Activated T-helper 2 cell treated with anti-CD3 and anti-CD28 coated beads, Interferon-gamma antibody, Interleukin-2, Interleukin-4, amounts not matched to agents 10 μg/mL and 5 μg/mL and 100 μg/mL, durations not matched to agents 14 hours and 24 hours and 36 hours (primary cell): ENCODE results near the gene THAP6. TPM values are rescaled to one million over a fixed set of nuclear protein-coding genes. Genes with fewer than 3 reads are reported as not detected.
"Not testable (repeated sequence)": the region's sequence is repeated elsewhere in the genome, so short reads cannot be mapped to it uniquely, and the experiment has no call there.

Experiments used
- DNase-seq: peaks from one replicate; pipeline ENCODE4 v3.0.0; 2021; ENCODE audit warnings: low spot score
- H3K27ac Mint-ChIP-seq: one replicate; pipeline ENCODE4 v1.8.0; 2021; ENCODE audit warnings: mixed read lengths
- H3K27me3 Mint-ChIP-seq: one replicate; pipeline ENCODE4 v1.8.0; 2021; ENCODE audit warnings: low read depth, mixed read lengths
- H3K36me3 Mint-ChIP-seq: one replicate; pipeline ENCODE4 v1.8.0; 2021; ENCODE audit warnings: low read depth, mixed read lengths
- H3K4me1 Mint-ChIP-seq: one replicate; pipeline ENCODE4 v1.8.0; 2021; ENCODE audit warnings: low read depth, mixed read lengths
- H3K4me3 Mint-ChIP-seq: one replicate; pipeline ENCODE4 v1.8.0; 2021; ENCODE audit warnings: low read depth, mild to moderate bottlenecking, moderate library complexity, mixed read lengths
- H3K9me3 Mint-ChIP-seq: one replicate; pipeline ENCODE4 v1.8.0; 2021; ENCODE audit warnings: mixed read lengths
- intact Hi-C: fragments of 100-400 bp; cut with micrococcal nuclease; formaldehyde crosslinking; loops from one replicate; pipeline ENCODE4 v1.15.1; 2023
- total RNA-seq: library from RNA; stranded (reverse); gene quantifications from 2 replicates; pipeline ENCODE4 v1.2.3, GENCODE V29; 2022

THAP6 gene
- total RNA-seq, 1 donor from 2014 or later: 18.4 TPM

DNA sequence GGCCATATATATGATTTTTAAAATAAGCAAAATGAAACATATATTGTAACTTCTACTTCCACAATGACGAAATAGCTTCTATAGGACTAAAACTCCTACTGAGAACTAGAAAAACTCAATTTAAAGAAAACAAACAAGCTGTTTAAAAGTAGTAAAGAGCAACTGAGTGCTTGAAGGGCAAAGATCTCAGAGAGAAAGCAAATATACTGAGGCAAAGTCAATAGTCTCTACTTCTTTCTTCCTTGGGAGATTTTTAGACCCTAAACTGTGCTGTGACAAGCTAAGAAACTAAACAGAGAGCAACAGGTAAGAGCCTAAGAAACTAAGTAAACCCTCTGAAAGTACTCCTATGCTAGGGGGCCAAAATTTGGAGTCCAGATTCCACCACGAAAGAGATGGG, 8.6 kb upstream of the THAP6 start:
- no peak overlapping the region for H3K27ac Mint-ChIP-seq
- DNase-seq: no peak
- no peaks in the 10 kb centered on the region for H3K27me3 Mint-ChIP-seq
- H3K4me3 Mint-ChIP-seq: no peak overlapping the region
- peaks cover 67% of the 10 kb centered on the region for H3K36me3 Mint-ChIP-seq
- H3K4me1 Mint-ChIP-seq: peaks cover 18% of the 10 kb centered on the region
- no peaks in the 10 kb centered on the region for H3K9me3 Mint-ChIP-seq
- intact Hi-C loops: no loop called here

DNA sequence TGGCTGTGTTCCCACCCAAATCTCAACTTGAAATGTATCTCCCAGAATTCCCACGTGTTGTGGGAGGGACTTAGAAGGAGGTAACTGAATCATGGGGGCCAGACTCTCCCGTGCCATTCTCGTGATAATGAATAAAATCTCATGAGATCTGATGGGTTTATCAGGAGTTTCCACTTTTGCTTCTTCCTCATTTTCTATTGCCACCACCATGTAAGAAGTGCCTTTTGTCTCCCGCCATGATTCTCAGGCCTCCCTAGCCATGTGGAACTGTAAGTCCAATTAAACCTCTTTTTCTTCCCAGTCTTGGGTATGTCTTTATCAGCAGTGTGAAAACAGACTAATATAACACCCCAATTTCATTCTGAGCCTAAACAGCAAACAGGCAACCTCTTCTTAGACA, 4.7 kb upstream of the THAP6 start:
- H3K9me3 Mint-ChIP-seq, DNase-seq, intact Hi-C loops, H3K27me3 Mint-ChIP-seq, H3K4me3 Mint-ChIP-seq, H3K27ac Mint-ChIP-seq: not testable (repeated sequence)
- peaks cover 49% of the 10 kb centered on the region for H3K36me3 Mint-ChIP-seq
- H3K4me1 Mint-ChIP-seq: peaks cover 27% of the 10 kb centered on the region

DNA sequence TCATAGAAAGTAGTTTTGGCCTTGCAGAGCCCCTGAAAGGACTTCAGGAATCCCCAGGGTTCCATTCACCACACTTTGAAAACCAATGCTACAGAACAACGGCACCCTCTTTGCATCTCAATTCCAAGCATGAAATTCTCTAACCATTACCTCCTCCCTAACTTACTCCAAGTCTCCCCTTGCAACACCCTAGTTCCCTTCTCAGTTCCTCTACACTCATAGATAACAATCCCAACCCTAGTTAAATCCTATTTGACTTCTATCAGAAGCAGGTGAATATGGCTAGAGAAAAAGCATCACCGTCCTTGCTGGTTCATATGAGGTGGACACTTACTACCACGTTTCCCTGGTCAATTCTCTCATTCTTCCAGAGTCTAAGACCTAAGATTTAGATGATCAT, 2.4 kb upstream of the THAP6 start:
- Mint-ChIP-seq H3K27me3 (no peaks in the 10 kb centered on the region), H3K4me3 (no peak overlapping the region), H3K4me1 (peaks cover 36% of the 10 kb centered on the region), H3K27ac (no peak overlapping the region), H3K9me3 (no peaks in the 10 kb centered on the region), H3K36me3 (peaks cover 33% of the 10 kb centered on the region)
- intact Hi-C loops: no loop called here
- no peak for DNase-seq

DNA sequence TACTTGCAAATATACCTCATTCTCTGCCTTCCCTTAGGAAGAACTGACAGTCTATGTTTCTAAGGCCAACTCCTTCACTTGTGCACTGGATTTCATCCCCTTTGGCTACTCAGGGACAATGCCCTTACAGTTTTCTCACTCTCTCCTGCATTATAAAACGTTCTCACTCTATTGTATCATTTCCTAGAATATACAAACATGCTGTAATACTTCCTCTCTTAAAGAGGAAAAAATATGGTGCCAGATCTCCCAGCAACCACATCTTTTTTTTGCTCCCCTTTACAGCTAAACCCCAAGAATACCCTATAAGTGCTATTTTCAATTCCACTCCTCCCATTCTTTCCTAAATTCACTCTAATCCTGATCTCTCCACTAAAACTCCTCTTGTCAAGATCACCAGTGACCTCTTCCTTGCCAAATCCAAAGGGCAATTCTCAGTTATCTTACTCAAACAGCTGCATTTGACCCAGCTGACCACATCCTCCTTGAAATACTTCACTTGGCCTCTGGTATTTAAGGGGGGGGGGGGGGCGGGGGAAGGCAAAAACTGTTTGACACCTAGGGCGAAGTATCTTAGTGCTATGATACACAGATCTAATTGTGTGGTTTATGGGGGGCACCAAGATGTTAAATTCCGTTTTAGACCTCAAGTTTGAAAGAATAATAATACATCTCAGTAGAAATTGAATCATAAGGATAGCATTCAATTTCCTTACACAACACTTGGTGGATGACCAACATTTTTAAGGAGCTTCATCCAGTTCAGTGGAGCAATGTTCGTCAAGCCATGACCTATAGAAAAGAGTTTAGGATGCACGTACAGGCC, 1.7 kb upstream of the THAP6 start:
- intact Hi-C loops: no loop called here
- Mint-ChIP-seq H3K36me3 (peaks cover 30% of the 10 kb centered on the region), H3K4me3 (no peak overlapping the region), H3K9me3 (no peaks in the 10 kb centered on the region), H3K27me3 (no peaks in the 10 kb centered on the region), H3K4me1 (peaks cover 37% of the 10 kb centered on the region), H3K27ac (peak overlapping the region; percentile 74)
- no peak for DNase-seq

DNA sequence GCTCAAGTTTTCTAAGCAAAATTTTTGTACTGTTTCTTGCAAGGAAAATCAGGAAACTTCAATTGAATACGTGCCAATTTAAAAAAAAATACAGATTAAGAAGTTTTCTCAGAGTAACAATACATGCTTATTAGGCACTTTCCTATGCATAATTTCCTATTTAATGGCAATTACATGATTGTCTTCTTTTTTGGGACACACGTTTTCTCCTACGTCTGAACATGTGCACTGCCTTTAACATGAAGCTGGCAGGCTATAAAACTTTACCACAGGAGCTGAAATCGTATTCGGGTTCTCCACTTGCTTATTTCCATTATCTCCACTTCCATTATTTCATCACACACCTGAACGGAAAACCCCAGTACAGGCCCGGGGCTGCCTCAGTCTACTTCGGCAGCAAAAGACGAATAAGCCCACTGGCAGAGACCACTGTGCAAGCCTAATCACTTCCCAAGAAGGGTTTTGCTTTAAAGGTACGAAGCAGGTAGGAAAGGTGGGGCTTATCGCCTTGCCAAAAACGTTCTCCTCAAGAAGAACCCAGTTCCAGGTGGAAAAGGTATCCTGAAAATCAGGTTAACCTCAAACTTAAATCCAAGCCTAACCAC, 645 bp upstream of the THAP6 start:
- intact Hi-C loops: loop anchor here (1.0 to 2.0 kb wide), 4 partner anchors 159 to 635 kb away; partner anchors contain the start of genes G3BP2, NAAA, NUP54 and USO1
- no peak overlapping the region for H3K4me3 Mint-ChIP-seq
- H3K27ac Mint-ChIP-seq: peak overlapping the region; percentile 98
- peaks cover 37% of the 10 kb centered on the region for H3K4me1 Mint-ChIP-seq
- H3K27me3 Mint-ChIP-seq: no peaks in the 10 kb centered on the region
- no peak for DNase-seq
- H3K9me3 Mint-ChIP-seq: no peaks in the 10 kb centered on the region
- peaks cover 36% of the 10 kb centered on the region for H3K36me3 Mint-ChIP-seq

DNA sequence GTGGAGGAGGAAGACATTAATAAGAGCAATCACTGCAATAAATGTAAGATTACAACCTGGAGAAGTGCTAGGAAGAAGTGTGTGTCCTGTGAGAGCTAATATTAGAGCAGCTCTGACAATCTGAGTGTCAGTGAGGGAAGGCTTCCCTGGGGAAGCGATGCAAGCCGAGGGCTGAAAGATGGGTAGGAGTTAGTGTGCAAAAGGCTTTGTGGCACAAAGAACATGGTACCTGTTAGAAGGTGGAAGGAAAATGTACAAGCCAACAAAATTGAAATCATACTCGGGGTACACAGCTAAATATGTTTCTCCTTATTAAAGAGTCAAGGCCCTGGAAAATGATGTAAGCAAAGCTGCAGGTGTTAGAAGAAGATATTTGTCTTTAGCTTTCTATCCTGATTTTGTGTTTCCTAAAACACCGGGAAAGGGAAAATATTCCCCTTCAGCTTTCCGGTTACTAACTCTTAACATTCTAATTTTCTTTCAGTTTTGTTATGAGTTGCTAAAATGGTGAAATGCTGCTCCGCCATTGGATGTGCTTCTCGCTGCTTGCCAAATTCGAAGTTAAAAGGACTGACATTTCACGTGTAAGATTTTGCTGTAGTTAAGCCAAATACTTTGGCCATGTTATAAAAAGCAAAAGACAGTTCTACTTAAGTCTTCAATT, 808 bp downstream of the THAP6 start:
- no peaks in the 10 kb centered on the region for H3K27me3 Mint-ChIP-seq
- no peak for DNase-seq
- no peak overlapping the region for H3K4me3 Mint-ChIP-seq
- intact Hi-C loops: loop anchor here (1.0 to 2.0 kb wide), 4 partner anchors 158 to 633 kb away; partner anchors contain the start of genes G3BP2, NAAA, NUP54 and USO1
- no peaks in the 10 kb centered on the region for H3K9me3 Mint-ChIP-seq
- H3K4me1 Mint-ChIP-seq: peaks cover 33% of the 10 kb centered on the region
- peak overlapping the region; percentile 98 for H3K27ac Mint-ChIP-seq
- peaks cover 37% of the 10 kb centered on the region for H3K36me3 Mint-ChIP-seq

DNA sequence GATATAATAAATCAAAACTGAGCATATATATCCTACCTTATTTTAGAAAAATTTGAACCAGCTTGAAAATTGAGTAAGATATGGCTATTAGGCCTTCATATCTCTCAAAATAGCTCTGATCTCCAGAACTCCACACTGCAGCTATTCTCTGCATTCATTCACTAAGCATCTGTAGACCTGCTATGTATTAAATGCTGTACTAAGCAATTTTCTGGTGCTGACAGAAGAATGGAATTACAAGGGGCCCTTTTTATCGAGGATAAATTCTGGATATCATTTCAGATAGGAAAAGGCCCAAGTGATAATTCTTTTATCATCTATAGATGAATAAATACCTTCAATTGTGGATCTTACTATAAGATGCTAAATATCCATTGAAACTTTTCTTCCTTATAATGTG, 1.9 kb downstream of the THAP6 start:
- Mint-ChIP-seq H3K27me3 (no peaks in the 10 kb centered on the region), H3K9me3 (no peaks in the 10 kb centered on the region), H3K27ac (no peak overlapping the region), H3K36me3 (peaks cover 39% of the 10 kb centered on the region), H3K4me3 (no peak overlapping the region), H3K4me1 (peaks cover 32% of the 10 kb centered on the region)
- no peak for DNase-seq
- intact Hi-C loops: no loop called here

DNA sequence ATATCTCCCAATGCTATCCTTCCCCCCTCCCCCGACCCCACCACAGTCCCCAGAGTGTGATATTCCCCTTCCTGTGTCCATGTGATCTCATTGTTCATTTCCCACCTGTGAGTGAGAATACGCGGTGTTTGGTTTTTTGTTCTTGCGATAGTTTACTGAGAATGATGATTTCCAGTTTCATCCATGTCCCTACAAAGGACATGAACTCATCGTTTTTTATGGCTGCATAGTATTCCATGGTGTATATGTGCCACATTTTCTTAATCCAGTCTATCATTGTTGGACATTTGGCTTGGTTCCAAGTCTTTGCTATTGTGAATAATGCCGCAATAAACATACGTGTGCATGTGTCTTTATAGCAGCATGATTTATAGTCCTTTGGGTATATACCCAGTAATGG, 5.2 kb downstream of the THAP6 start:
- H3K9me3 Mint-ChIP-seq, intact Hi-C loops, H3K27me3 Mint-ChIP-seq, H3K4me3 Mint-ChIP-seq, H3K27ac Mint-ChIP-seq, DNase-seq: not testable (repeated sequence)
- peaks cover 29% of the 10 kb centered on the region for H3K4me1 Mint-ChIP-seq
- peaks cover 60% of the 10 kb centered on the region for H3K36me3 Mint-ChIP-seq

DNA sequence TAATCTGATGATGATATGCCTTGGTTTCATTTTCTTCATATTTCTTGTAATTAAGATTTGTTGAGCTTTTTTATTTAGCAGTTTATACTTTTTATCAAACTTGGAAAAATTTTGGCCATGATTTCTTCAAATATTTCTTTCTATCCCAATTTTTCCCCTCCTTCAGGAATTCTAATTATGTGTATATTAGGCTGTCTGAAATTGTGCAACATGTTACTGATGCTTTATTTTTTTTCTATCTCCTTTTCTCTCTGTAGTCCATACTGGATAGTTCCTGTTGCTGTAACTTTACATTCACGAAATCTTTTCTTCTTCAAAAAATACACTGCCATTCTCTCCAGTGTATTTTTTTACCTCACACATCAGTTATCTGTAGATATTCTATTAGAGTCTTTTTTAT, 10.8 kb downstream of the THAP6 start:
- no peak overlapping the region for H3K27ac Mint-ChIP-seq
- H3K27me3 Mint-ChIP-seq: no peaks in the 10 kb centered on the region
- intact Hi-C loops: no loop called here
- no peak overlapping the region for H3K4me3 Mint-ChIP-seq
- H3K4me1 Mint-ChIP-seq: peaks cover 8% of the 10 kb centered on the region
- H3K36me3 Mint-ChIP-seq: peaks cover 70% of the 10 kb centered on the region
- DNase-seq: no peak
- no peaks in the 10 kb centered on the region for H3K9me3 Mint-ChIP-seq

DNA sequence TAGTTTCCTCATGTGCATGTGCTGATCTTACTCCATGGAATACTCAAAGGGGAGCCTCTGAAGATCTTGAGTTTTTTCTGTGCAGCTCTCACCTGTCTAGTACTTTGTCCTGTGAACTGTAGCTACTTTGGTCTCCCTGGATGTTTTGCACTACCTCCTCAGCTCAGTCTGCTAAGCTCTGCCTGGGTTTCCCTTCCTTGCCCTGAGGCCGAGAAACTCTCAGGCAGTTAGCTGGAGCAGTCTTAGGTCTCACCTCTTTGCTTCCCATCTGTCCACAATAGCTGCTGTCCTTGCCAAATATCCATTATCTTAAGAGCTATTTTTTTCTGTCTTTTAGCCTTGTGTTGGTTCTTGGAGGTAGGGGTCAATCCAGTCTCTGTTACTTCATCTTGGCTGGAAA, 11.6 kb downstream of the THAP6 start:
- peaks cover 3% of the 10 kb centered on the region for H3K4me1 Mint-ChIP-seq
- DNase-seq: no peak
- no peak overlapping the region for H3K4me3 Mint-ChIP-seq
- peaks cover 3% of the 10 kb centered on the region for H3K9me3 Mint-ChIP-seq
- peaks cover 70% of the 10 kb centered on the region for H3K36me3 Mint-ChIP-seq
- H3K27ac Mint-ChIP-seq: no peak overlapping the region
- H3K27me3 Mint-ChIP-seq: no peaks in the 10 kb centered on the region
- intact Hi-C loops: no loop called here

DNA sequence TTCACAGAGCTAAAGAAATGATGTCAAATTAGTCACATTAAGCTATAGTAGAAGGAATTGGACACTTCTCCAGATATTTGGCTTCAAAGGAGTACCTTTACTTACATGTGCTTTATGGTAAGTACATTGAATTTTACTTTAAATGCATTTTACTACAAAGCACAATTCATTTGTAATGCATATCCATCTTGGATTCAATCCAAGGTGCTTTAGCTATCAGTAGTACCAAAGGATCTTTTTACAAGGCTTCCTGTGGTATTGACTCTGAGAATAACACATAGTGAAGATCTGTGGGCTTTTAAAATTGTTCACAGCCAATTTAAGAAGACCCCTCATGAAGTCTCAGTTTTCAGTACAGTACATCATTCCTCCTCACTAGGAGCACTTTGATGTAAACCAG, 13.2 kb downstream of the THAP6 start:
- DNase-seq: no peak
- Mint-ChIP-seq H3K4me3 (no peak overlapping the region), H3K27me3 (no peaks in the 10 kb centered on the region), H3K27ac (no peak overlapping the region), H3K9me3 (peaks cover 12% of the 10 kb centered on the region), H3K4me1 (peaks cover 2% of the 10 kb centered on the region), H3K36me3 (peaks cover 75% of the 10 kb centered on the region)
- intact Hi-C loops: no loop called here

DNA sequence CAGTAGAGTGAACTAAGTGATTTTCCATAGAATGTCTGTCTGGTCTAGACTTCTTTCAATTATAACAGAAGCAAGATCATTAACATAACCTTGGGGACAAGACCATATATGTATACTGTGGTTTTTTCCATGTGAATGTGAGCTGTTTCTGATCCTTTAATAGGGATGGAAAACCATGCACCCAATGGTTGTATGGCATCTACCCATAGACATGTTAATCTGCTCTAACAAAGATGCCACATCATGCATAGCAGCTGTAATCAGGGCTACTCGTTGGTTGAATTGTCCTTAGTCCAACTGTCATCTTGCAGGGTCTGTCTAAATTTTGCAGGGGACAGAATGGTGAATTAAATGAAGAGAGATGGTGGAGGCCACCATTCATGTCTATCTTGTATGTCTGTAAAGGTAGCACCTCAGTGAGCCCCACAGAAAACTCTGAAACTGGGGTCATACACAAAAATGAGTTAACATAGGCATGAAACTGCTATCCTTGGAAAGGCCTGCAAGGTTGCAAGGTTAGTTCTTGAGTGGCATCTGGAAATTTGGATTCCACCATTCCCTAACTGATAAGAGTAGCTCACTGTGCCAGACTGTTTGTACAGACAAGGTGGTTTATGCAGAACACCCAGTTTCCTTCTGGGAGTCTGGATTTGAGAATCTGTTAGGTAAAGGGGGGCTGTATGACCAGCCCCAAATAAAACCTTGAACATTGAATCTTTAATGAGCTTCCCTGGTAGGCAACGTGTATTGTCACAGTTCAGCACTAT, 16.5 kb downstream of the THAP6 start:
- Mint-ChIP-seq H3K36me3 (peaks cover 64% of the 10 kb centered on the region), H3K27me3 (no peaks in the 10 kb centered on the region), H3K4me3 (no peak overlapping the region), H3K27ac (no peak overlapping the region), H3K9me3 (peaks cover 20% of the 10 kb centered on the region), H3K4me1 (no peaks in the 10 kb centered on the region)
- no peak for DNase-seq
- intact Hi-C loops: no loop called here
